HepG2 (cell line): ENCODE measurements around the gene TUBG1. TPM values are rescaled to one million over a fixed set of nuclear protein-coding genes. Genes with fewer than 3 reads are reported as not detected.

Experiments used
- ARID3A ChIP-seq: IDR thresholded peaks from 2 replicates; pipeline ENCODE4 v1.6.1; 2012; ENCODE audit warnings: low read depth, low read length, improper control_type of control experiment
- CSRNP2 ChIP-seq: sonication (generic); formaldehyde crosslinking; conservative IDR thresholded peaks from 2 replicates; pipeline ENCODE4 v1.8.0; 2022; ENCODE audit warnings: low read depth, missing genetic modification reagents
- HCFC1 ChIP-seq: fragments of 150-350 bp; IDR thresholded peaks from 2 replicates; pipeline ENCODE4 v1.6.1; 2014; ENCODE audit warnings: low read depth, low read length
- KDM3A ChIP-seq: IDR thresholded peaks from 2 replicates; pipeline ENCODE4 v1.6.1; 2018; ENCODE audit warnings: low read depth, missing compliant biosample characterization
- LCORL ChIP-seq, 2 experiments: fragments of 450-650 bp in 1 of 2; sonication (generic) in 1 of 2; formaldehyde crosslinking in 1 of 2; IDR thresholded peaks; 2 replicates each; pipeline versions ENCODE4 v1.5.0 to v1.6.1; 2017 to 2020; ENCODE audit warnings: antibody characterized with exemption in 1 of 2, missing genetic modification reagents in 1 of 2
- MNT ChIP-seq: fragments of 450-650 bp; IDR thresholded peaks from 2 replicates; pipeline ENCODE4 v1.6.1; 2016
- MTF1 ChIP-seq: sonication (generic); formaldehyde crosslinking; IDR thresholded peaks from 2 replicates; pipeline ENCODE4 v1.5.0; 2020; ENCODE audit warnings: missing genetic modification reagents
- MYC ChIP-seq: sonication (generic); formaldehyde crosslinking; IDR thresholded peaks from 2 replicates; pipeline ENCODE4 v1.9.0; 2021; ENCODE audit warnings: missing genetic modification reagents, borderline replicate concordance
- NFKBIZ ChIP-seq: IDR thresholded peaks from 2 replicates; pipeline ENCODE4 v1.6.1; 2018; ENCODE audit warnings: missing genetic modification reagents, missing compliant biosample characterization
- NR2C2 ChIP-seq: sonication (generic); formaldehyde crosslinking; IDR thresholded peaks from 2 replicates; pipeline ENCODE4 v1.4.0; 2020; ENCODE audit warnings: missing genetic modification reagents, mild to moderate bottlenecking, moderate library complexity, borderline replicate concordance
- PCBP1 ChIP-seq: fragments of 200-400 bp; formaldehyde crosslinking; IDR thresholded peaks from 2 replicates; pipeline ENCODE4 v1.6.1; 2017; ENCODE audit warnings: mild to moderate bottlenecking, low read depth, low read length, borderline replicate concordance
- PLRG1 ChIP-seq: fragments of 450-650 bp; conservative IDR thresholded peaks from 2 replicates; pipeline ENCODE4 v1.6.1; 2016
- RORA ChIP-seq: sonication (generic); formaldehyde crosslinking; IDR thresholded peaks from 2 replicates; pipeline ENCODE4 v1.5.0; 2020; ENCODE audit warnings: mild to moderate bottlenecking, missing genetic modification reagents, moderate library complexity
- SIN3B ChIP-seq: fragments of 150-350 bp; IDR thresholded peaks from 2 replicates; pipeline ENCODE4 v1.6.1; 2014; ENCODE audit warnings: low read length
- SMYD3 ChIP-seq: sonication (generic); formaldehyde crosslinking; IDR thresholded peaks from 2 replicates; pipeline ENCODE4 v1.8.1; 2023; ENCODE audit warnings: mild to moderate bottlenecking, missing genetic modification reagents
- SP5 ChIP-seq: IDR thresholded peaks from 2 replicates; pipeline ENCODE4 v1.6.1; 2016; ENCODE audit warnings: low read depth, borderline replicate concordance
- SRY ChIP-seq: sonication (generic); formaldehyde crosslinking; IDR thresholded peaks from 2 replicates; pipeline ENCODE4 v1.8.0; 2022; ENCODE audit warnings: mild to moderate bottlenecking, missing genetic modification reagents
- U2AF1 ChIP-seq: fragments of 200-400 bp; formaldehyde crosslinking; optimal IDR thresholded peaks from 2 replicates; pipeline ENCODE3; 2017; ENCODE audit warnings: mild to moderate bottlenecking, low read depth, low read length
- ZBTB7A ChIP-seq: sonication (generic); formaldehyde crosslinking; IDR thresholded peaks from 2 replicates; pipeline ENCODE4 v1.8.0; 2022; ENCODE audit warnings: mild to moderate bottlenecking, missing genetic modification reagents
- ZNF3 ChIP-seq: IDR thresholded peaks from 2 replicates; pipeline ENCODE4 v1.7.0; 2017; ENCODE audit warnings: inconsistent platforms
- ZNF354B ChIP-seq: sonication (generic); formaldehyde crosslinking; IDR thresholded peaks from 2 replicates; pipeline ENCODE4 v1.8.0; 2022; ENCODE audit warnings: mild to moderate bottlenecking, missing genetic modification reagents
- ZNF607 ChIP-seq: sonication (generic); formaldehyde crosslinking; IDR thresholded peaks from 2 replicates; pipeline ENCODE4 v1.5.1; 2020; ENCODE audit warnings: missing genetic modification reagents, mild to moderate bottlenecking, borderline replicate concordance
- ZNF670 ChIP-seq: sonication (generic); formaldehyde crosslinking; IDR thresholded peaks from 2 replicates; pipeline ENCODE4 v1.8.0; 2022; ENCODE audit warnings: mild to moderate bottlenecking, missing genetic modification reagents, borderline replicate concordance
- ZNF772 ChIP-seq: sonication (generic); formaldehyde crosslinking; IDR thresholded peaks from 2 replicates; pipeline ENCODE4 v1.5.0; 2020; ENCODE audit warnings: mild to moderate bottlenecking, missing genetic modification reagents
- ZNF780A ChIP-seq: sonication (generic); formaldehyde crosslinking; IDR thresholded peaks from 2 replicates; pipeline ENCODE4 v1.8.0; 2022; ENCODE audit warnings: mild to moderate bottlenecking, missing genetic modification reagents, moderate library complexity
- ZSCAN20 ChIP-seq: sonication (generic); formaldehyde crosslinking; IDR thresholded peaks from 2 replicates; pipeline ENCODE4 v1.4.0; 2020; ENCODE audit warnings: missing genetic modification reagents, mild to moderate bottlenecking, borderline replicate concordance
- polyA plus RNA-seq, 8 experiments: library from polyadenylated mRNA; depleted of rRNA in 3 of 8; stranded (reverse) in 7 of 8; unstranded in 1 of 8; fragments of >200 nt; fragmentation: Illumina TruSeq in 4 of 8; extraction: Trizol in 4 of 8; gene quantifications; 2 replicates each; pipeline versions ENCODE4 v1.2.1 to v1.2.3, GENCODE V29; 2011 to 2016; ENCODE audit warnings: low read depth in 4 of 8, missing spikeins in 1 of 8, mixed read lengths in 1 of 8; ENCODE audit not compliant: insufficient read depth in 1 of 8
- total RNA-seq, 5 experiments: library from RNA; depleted of rRNA; stranded (reverse); fragments of >200 nt; fragmentation: Illumina TruSeq; extraction: Trizol; gene quantifications; 2 replicates each; pipeline ENCODE4 v1.2.3, GENCODE V29; 2016; ENCODE audit warnings: low read depth in 1 of 5

TUBG1 gene
- total and polyA plus RNA-seq, 2 of the 13 experiments (the other 11 are each of a cell fraction or from before 2014, with no cell fraction given): 74.1 to 137 TPM

GRCh38 chr17:42608305-42609181 is 940 bp upstream of the TUBG1 start (continued):
- TF ChIP-seq MNT (no peak), NR2C2 (no peak), SP5 (CRISPR knock-in tag) (no peak), ZNF354B (0 out of 2 replicates have a peak, but pooled peaks have one; percentile 18), ZNF780A (CRISPR knock-in tag) (0 out of 2 replicates have a peak, but pooled peaks have one; percentile 9), NFKBIZ (CRISPR knock-in tag) (no peak), PLRG1 (no peak), ZNF607 (no peak), MYC (CRISPR knock-in tag) (no peak), LCORL (IDR thresholded peaks at IDR 0.05) (no peak), LCORL (CRISPR knock-in tag; IDR thresholded peaks at IDR 0.05) (peak; percentile 51; the same call in 1 of the 2 replicates), SRY (CRISPR knock-in tag) (no peak), ZNF3 (0 out of 2 replicates have a peak, but pooled peaks have one; percentile 23), ZBTB7A (no peak), HCFC1 (no peak), CSRNP2 (CRISPR knock-in tag) (no peak), SIN3B (no peak), ZSCAN20 (no peak; the same call in 1 of the 2 replicates), SMYD3 (0 out of 2 replicates have a peak, but pooled peaks have one; percentile 48), KDM3A (CRISPR knock-in tag) (no peak), ZNF670 (CRISPR knock-in tag) (0 out of 2 replicates have a peak, but pooled peaks have one; percentile 42), RORA (CRISPR knock-in tag) (no peak), ARID3A (no peak), PCBP1 (no peak), MTF1 (CRISPR knock-in tag) (no peak; the same call in 1 of the 2 replicates), U2AF1 (no peak), ZNF772 (no peak)
